ENCODE measurements around the gene IRF8.

DNA sequence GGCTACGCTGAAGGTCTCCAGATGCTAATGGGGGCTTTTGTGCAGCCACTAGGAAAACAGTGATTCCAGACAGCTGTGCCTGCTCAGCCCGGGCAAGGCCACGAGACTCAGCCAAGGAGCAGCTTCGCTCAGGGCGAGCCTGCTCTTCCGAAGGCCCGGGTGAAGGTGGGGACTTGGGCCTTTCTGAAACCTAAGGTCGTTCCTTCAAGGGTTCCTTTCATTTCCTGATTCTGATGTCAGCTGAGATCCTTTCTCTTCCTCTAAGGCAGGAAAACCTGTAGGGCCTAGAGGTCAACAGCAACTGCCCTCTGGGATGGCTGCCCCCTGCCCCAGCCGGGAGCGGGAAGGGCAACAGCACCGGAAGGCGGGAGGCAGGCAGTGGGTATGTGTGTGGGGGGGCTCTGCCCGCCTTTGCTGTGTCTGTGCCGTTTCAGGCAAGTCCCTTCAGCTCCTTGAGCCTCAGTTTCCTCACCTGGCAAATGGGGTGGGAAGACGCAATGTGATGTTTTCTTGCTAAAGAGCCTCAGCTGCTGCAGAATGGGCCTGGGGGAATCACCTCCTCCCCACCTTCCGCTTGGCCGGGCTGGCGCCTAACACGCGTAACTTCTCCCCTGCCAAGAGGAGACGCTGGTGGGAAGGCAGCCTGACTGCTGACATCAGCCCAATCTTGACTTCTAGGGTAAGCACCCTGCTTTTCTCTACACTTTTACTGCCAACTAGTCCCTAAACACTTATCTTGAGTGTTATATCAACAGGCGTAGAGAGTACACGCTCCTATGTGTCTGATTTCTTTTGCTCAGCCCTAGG, 32.8 kb downstream of the IRF8 start:
- TF ChIP-seq POLR2A (IDR thresholded peaks at IDR 0.05; ENCODE audit: low read length) (no peak), GATA1 (IDR thresholded peaks at IDR 0.05; ENCODE audit: low read depth, low read length) (no peak)

Measured in erythroblast (primary cell).